Keratinocyte (primary cell): Measurements from ENCODE around the gene CHD8. TPM values are rescaled to one million over a fixed set of nuclear protein-coding genes. Genes with fewer than 3 reads are reported as not detected.

ENCODE experiments used
- DNase-seq: peaks from one replicate; pipeline ENCODE4 v3.0.0-alpha.2; 2011; ENCODE audit warnings: low read depth, missing footprints, low spot score
- FAIRE-seq: peaks from 2 replicates; lab custom pipeline; 2011; peaks lifted over from hg19 to GRCh38; lab: Jason Lieb, UNC
- H2AFZ ChIP-seq: 2 replicates; pipeline ENCODE4 v1.6.0; 2012; ENCODE audit warnings: low read length, control low read depth, inconsistent platforms; ENCODE audit not compliant: control insufficient read depth
- H3K27ac ChIP-seq: 2 replicates; pipeline ENCODE4 v1.5.1; 2011; ENCODE audit warnings: low read length; ENCODE audit not compliant: control insufficient read depth, insufficient read depth
- H3K27me3 ChIP-seq: 3 replicates; pipeline ENCODE4 v1.6.0; 2011; ENCODE audit warnings: low read length; ENCODE audit not compliant: control insufficient read depth, insufficient read depth; ENCODE audit errors: extremely low read depth
- H3K36me3 ChIP-seq, 2 experiments: 2 replicates in 1 of 2; 3 replicates in 1 of 2; pipeline ENCODE4 v1.5.1; 2011; ENCODE audit warnings: low read length in 2 of 2, mild to moderate bottlenecking in 1 of 2; ENCODE audit not compliant: control insufficient read depth in 2 of 2, insufficient read depth in 2 of 2; ENCODE audit errors: extremely low read depth in 1 of 2
- H3K4me1 ChIP-seq: 3 replicates; pipeline ENCODE4 v1.5.1; 2011; ENCODE audit warnings: low read length; ENCODE audit not compliant: control insufficient read depth, insufficient read depth; ENCODE audit errors: extremely low read depth
- H3K4me2 ChIP-seq: 3 replicates; pipeline ENCODE4 v1.6.0; 2011; ENCODE audit warnings: low read depth, low read length; ENCODE audit not compliant: control insufficient read depth, insufficient read depth; ENCODE audit errors: extremely low read depth
- H3K4me3 ChIP-seq, 3 experiments: fragments of 200-600 bp in 1 of 3; sonication (generic) in 1 of 3; 2 replicates in 2 of 3; 3 replicates in 1 of 3; pipeline ENCODE4 v1.5.1; 2011 to 2016; ENCODE audit warnings: low read length in 3 of 3, mild to moderate bottlenecking in 3 of 3, control low read depth in 2 of 3, inconsistent platforms in 1 of 3, low read depth in 1 of 3, mixed read lengths in 1 of 3, mixed run types in 1 of 3, moderate library complexity in 1 of 3; ENCODE audit not compliant: control insufficient read depth in 2 of 3, insufficient read depth in 2 of 3; ENCODE audit errors: extremely low read depth in 1 of 3
- H3K79me2 ChIP-seq: 2 replicates; pipeline ENCODE4 v1.6.0; 2012; ENCODE audit warnings: low read length; ENCODE audit not compliant: control insufficient read depth, insufficient read depth
- H3K9ac ChIP-seq: 3 replicates; pipeline ENCODE4 v1.6.0; 2011; ENCODE audit warnings: low read length; ENCODE audit not compliant: control insufficient read depth, insufficient read depth; ENCODE audit errors: extremely low read depth
- H3K9me1 ChIP-seq: 3 replicates; pipeline ENCODE4 v1.6.0; 2011; ENCODE audit warnings: low read length; ENCODE audit not compliant: control insufficient read depth, insufficient read depth; ENCODE audit errors: extremely low read depth
- H3K9me3 ChIP-seq: 2 replicates; pipeline ENCODE4 v1.5.1; 2012; ENCODE audit warnings: low read depth, low read length; ENCODE audit not compliant: control insufficient read depth
- H4K20me1 ChIP-seq: 3 replicates; pipeline ENCODE4 v1.6.0; 2011; ENCODE audit warnings: low read length; ENCODE audit not compliant: control insufficient read depth, insufficient read depth; ENCODE audit errors: extremely low read depth
- CTCF ChIP-seq, 3 experiments: IDR thresholded peaks in 1 of 3; conservative IDR thresholded peaks in 1 of 3; optimal IDR thresholded peaks in 1 of 3; 2 replicates in 2 of 3; 3 replicates in 1 of 3; pipeline versions ENCODE3 to v1.5.1; 2011; ENCODE audit warnings: low read length in 3 of 3, mild to moderate bottlenecking in 3 of 3, moderate library complexity in 2 of 3, control low read depth in 1 of 3, inconsistent platforms in 1 of 3; ENCODE audit not compliant: insufficient read depth in 2 of 3; ENCODE audit errors: extremely low read depth in 1 of 3
- EZH2 ChIP-seq: IDR thresholded peaks from one replicate; pipeline ENCODE4 v1.6.1; 2012; ENCODE audit warnings: inconsistent platforms, mild to moderate bottlenecking, low read length, moderate library complexity
- dilution Hi-C: fragments of 300-500 bp; cut with MboI; formaldehyde crosslinking; loops from one replicate; pipeline ENCODE4 v1.7.0; 2020; ENCODE audit warnings: low sequenced_read_pairs; ENCODE audit not compliant: extremely low pct_ligation_motif_present
- polyA plus RNA-seq, 5 experiments: library from polyadenylated mRNA; depleted of rRNA in 3 of 5; stranded (reverse) in 3 of 5; stranded (forward) in 1 of 5; unstranded in 1 of 5; fragments of >200 nt; gene quantifications; 1 replicate in 1 of 5; 2 replicates in 3 of 5; 3 replicates in 1 of 5; pipeline versions ENCODE4 v1.2.1 to v1.2.3, GENCODE V29; 2011 to 2012; ENCODE audit warnings: missing spikeins in 2 of 5, low read depth in 1 of 5, low replicate concordance in 1 of 5

CHD8 gene
- polyA plus RNA-seq, 1 donor (not counting 4 experiments of a cell fraction or from before 2014, with no cell fraction given) = 24.7 TPM

- H3K4me1 ChIP-seq = no peaks in the 10 kb centered on the region
Observed at GRCh38 chr14:21501568-21501967, 45.6 kb upstream of the CHD8 start.

GRCh38 chr14:21498540-21499526 is 42.9 kb upstream of the CHD8 start:
- no peak overlapping the region for H3K4me3 ChIP-seq
- H3K36me3 ChIP-seq = peaks cover 27 to 40% of the 10 kb centered on the region in 2 experiments
- no peak overlapping the region for H3K27ac ChIP-seq
- H3K4me2 ChIP-seq = no peak overlapping the region
- no peaks in the 10 kb centered on the region for H4K20me1 ChIP-seq
- H3K9me1 ChIP-seq = no peaks in the 10 kb centered on the region
- H3K9me3 ChIP-seq = no peaks in the 10 kb centered on the region
- H3K27me3 ChIP-seq = no peaks in the 10 kb centered on the region
- H2AFZ ChIP-seq = no peak overlapping the region
- dilution Hi-C loops = no loop called here
- TF ChIP-seq EZH2 (no peak), CTCF (optimal IDR thresholded peaks at IDR 0.05 in 1 of 3, IDR thresholded peaks at IDR 0.05 in 1 of 3, conservative IDR thresholded peaks at IDR 0.05 in 1 of 3; ENCODE audit: extremely low read depth in 1 of 3, insufficient read depth in 2 of 3, low read length in 3 of 3) (peak; percentile 28 to 58 (median 34))
- no peak overlapping the region for H3K9ac ChIP-seq
- no peaks in the 10 kb centered on the region for H3K4me1 ChIP-seq
- peaks cover 7% of the 10 kb centered on the region for H3K79me2 ChIP-seq
- DNase-seq (no peak), FAIRE-seq (peak; percentile 52)

More at GRCh38 chr14:21501568-21501967, 45.6 kb upstream of the CHD8 start:
- dilution Hi-C loops = no loop called here
- Histone ChIP-seq H3K9ac (no peak overlapping the region), H3K27me3 (no peaks in the 10 kb centered on the region), H4K20me1 (no peaks in the 10 kb centered on the region), H3K9me1 (no peaks in the 10 kb centered on the region), H3K4me2 (no peak overlapping the region), H3K9me3 (no peaks in the 10 kb centered on the region), H3K27ac (no peak overlapping the region), H3K36me3 (peaks cover 22 to 39% of the 10 kb centered on the region in 2 experiments), H3K79me2 (peaks cover 26% of the 10 kb centered on the region), H3K4me3 (no peak overlapping the region), H2AFZ (no peak overlapping the region)
- no peak for FAIRE-seq
- no peak for DNase-seq
- TF ChIP-seq CTCF (optimal IDR thresholded peaks at IDR 0.05 in 1 of 3, IDR thresholded peaks at IDR 0.05 in 1 of 3, conservative IDR thresholded peaks at IDR 0.05 in 1 of 3; ENCODE audit: extremely low read depth in 1 of 3, insufficient read depth in 2 of 3, low read length in 3 of 3) = no peak
- TF ChIP-seq EZH2 = no peak
